HG03558 (cell line): Measurements from ENCODE around the gene XYLT1.

Experiments
- ATAC-seq: cut with Tn5 transposase; IDR thresholded peaks from one replicate; pipeline ENCODE4 v1.9.1; 2021; ENCODE audit warnings: moderate number of reproducible peaks; ENCODE audit not compliant: unreplicated experiment; ENCODE audit errors: extremely low read depth

The XYLT1 gene

GRCh38 chr16:17276010-17276530, 194.7 kb downstream of the XYLT1 start:
- no peak for ATAC-seq

- no peak for ATAC-seq
Observed at GRCh38 chr16:17275076-17276009, 195.4 kb downstream of the XYLT1 start.

GRCh38 chr16:17273142-17273561, 197.6 kb downstream of the XYLT1 start:
- ATAC-seq, result no peak

GRCh38 chr16:17272716-17273115, 198.0 kb downstream of the XYLT1 start:
- no peak for ATAC-seq

GRCh38 chr16:17271687-17272086, 199.1 kb downstream of the XYLT1 start:
- ATAC-seq, result no peak

- ATAC-seq, result no peak
Observed at GRCh38 chr16:17270683-17271109, 200.1 kb downstream of the XYLT1 start.

GRCh38 chr16:17270111-17270510, 200.6 kb downstream of the XYLT1 start:
- ATAC-seq, result no peak

GRCh38 chr16:17269439-17269838, 201.3 kb downstream of the XYLT1 start:
- no peak for ATAC-seq

- no peak for ATAC-seq
Observed at GRCh38 chr16:17266608-17267313, 204.0 kb downstream of the XYLT1 start.

GRCh38 chr16:17265154-17265553, 205.6 kb downstream of the XYLT1 start:
- ATAC-seq, result no peak

GRCh38 chr16:17261197-17261858, 209.4 kb downstream of the XYLT1 start:
- ATAC-seq, result no peak

GRCh38 chr16:17260276-17260849, 210.4 kb downstream of the XYLT1 start:
- ATAC-seq, result no peak

- ATAC-seq, result no peak
Observed at GRCh38 chr16:17259751-17260270, 210.9 kb downstream of the XYLT1 start.

- peak; percentile 77 for ATAC-seq
Observed at GRCh38 chr16:17258848-17259713, 211.7 kb downstream of the XYLT1 start.

GRCh38 chr16:17258077-17258599, 212.6 kb downstream of the XYLT1 start:
- no peak for ATAC-seq

GRCh38 chr16:17257426-17258023, 213.2 kb downstream of the XYLT1 start:
- no peak for ATAC-seq

- no peak for ATAC-seq
Observed at GRCh38 chr16:17252701-17253100, 218.1 kb downstream of the XYLT1 start.

- no peak for ATAC-seq
Observed at GRCh38 chr16:17252064-17252463, 218.7 kb downstream of the XYLT1 start.
